Activated CD4-positive, alpha-beta T cell treated with anti-CD3 and anti-CD28 coated beads for 4 hours (primary cell): ENCODE results near the gene GPRIN3.
"Not testable (repeated sequence)": the region's sequence is repeated elsewhere in the genome, so short reads cannot be mapped to it uniquely, and the experiment has no call there.

Experiments used
- DNase-seq, 2 donors: peaks; one replicate each; pipeline ENCODE4 v3.0.0-alpha.2; 2020

The GPRIN3 gene

GRCh38 chr4:89311433-89311832, 3.8 kb upstream of the GPRIN3 start:
- DNase-seq = no peak

DNA sequence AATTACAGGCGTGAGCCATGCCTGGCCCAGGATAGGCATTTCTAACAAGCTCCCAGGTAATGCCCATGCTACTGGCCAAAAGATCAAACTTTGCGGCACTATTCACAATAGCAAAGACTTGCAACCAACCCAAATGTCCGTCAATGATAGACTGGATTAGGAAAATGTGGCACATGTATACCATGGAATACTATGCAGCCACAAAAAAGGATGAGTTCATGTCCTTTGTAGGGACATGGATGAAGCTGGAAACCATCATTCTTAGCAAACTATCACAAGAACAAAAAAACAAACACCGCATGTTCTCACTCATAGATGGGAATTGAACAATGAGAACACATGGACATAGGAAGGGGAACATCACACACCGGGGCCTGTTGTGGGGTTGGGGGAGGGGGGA, 1.6 kb upstream of the GPRIN3 start:
- not testable (repeated sequence) for DNase-seq

DNA sequence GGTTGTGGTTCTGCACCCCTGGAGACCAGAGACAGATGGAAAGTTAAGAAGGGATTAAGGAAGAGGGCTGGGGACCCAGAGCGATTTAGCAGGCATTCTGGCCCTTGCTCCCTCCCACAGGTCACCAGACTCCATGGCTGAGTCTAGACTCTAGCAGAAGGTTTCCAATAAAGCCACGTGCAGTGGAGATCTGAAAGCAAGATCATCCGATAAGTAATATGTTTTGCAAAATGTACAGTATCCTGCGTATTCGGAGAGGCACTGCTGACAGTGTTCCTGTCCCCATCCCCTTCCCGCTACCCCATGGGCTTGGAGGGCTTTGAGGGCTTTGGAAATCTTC, 531 bp upstream of the GPRIN3 start:
- no peak for DNase-seq

DNA sequence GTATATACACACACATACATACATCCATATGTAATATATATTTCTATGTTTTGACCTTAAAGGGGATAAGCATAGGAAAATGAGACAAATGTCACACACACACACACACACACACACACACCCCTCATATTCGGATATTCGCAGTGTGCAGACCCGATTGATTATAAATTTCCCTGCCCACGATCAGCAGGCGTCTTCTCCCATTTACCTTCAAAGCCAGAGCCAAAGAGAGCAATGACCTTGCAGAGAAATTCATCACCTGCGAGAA, 488 bp downstream of the GPRIN3 start:
- no peak for DNase-seq

- DNase-seq = no peak
Observed at GRCh38 chr4:89306486-89307177, 968 bp downstream of the GPRIN3 start.

DNA sequence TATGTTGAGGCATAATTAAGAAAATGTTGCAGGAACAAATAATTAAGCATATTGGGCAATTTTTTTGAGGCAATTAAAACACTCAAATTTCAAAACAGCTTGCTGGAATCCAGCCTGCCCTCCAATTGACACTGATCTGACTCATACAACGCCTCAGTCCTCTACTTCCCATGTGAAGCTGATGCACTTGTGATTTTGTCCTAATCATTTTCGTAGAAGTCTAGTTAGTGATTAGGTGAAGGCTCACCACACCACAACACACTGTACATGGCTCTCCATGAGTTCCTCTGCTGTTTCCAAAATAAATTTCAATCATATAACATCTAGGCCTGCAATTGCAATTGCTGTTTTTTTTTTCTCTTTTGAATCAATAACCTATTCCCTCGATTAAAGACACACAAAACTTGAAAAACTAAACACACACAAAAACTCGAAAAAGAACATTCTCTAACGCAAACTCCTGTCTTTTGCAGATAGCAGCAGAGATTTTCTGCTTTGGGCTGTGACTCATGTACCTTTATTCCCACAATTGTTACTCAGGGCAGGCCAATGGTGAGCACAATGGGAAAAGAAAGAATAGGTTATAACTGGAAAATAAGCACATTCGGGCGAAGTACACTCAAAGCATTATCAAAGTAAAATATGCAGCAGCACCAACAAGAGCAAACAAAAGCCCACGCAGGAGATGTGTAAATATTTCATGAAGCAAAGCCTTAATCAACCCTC, 1.7 kb downstream of the GPRIN3 start:
- peak in 1 of 2 donors; percentile 41 for DNase-seq

DNA sequence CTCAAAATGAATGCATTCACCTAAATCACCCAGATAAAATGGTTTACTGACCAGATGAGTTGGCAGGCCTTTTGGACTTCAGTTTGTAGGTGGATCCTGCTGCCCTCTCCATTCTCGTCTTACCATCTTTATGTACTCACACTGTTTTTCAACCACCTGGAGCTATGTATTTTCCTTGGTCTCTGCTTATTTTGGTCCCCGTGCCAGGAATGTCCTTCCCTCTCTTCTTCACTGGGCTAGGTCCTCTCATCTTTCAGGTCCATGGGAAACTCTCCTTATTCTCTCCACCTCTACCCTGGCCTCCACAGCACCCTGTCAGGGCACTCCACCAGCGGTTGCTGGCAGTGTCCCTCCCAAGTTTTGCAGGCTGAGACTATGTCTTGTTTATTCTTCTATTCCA, 2.6 kb downstream of the GPRIN3 start:
- DNase-seq = no peak

- no peak for DNase-seq
Observed at GRCh38 chr4:89303814-89304388, 3.7 kb downstream of the GPRIN3 start.

DNA sequence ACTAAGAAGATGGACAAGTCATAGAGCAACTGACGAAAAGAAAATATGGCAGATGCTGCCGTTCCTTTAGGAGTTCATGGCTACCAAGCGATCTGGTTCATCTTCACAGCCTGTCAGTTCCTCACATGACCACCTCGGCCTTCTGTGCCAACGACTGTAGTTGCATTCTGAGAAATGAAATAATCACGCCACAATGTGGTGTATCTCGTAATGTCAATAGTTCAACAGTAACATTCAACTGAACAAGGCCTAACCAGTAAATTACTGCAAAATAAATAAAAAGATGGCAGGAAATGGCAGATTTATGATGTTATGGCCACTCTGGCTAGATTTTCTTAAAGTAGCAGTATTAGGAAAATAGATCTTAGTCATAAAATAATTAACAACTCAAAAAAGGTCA, 4.4 kb downstream of the GPRIN3 start:
- DNase-seq = peak; percentile 47 to 54

DNA sequence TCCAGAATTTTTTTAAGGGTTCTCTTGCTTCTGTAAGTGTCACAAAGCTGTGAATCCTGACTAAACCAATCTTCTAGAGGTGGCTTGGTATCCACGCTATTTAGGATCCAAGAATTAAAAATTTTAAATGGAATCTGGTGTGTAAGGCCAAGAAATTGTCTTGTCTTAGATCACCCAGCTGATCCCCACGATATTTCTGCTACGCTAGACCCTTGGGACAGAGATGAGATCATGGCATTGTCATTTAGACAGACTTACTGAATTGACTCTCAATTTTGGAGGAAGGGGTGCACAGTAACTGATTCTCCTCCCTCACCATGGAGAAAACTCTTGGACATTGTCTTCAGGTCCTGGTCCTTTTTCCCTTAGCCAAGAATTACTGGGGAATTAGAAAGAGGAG, 5.7 kb downstream of the GPRIN3 start:
- no peak for DNase-seq

DNA sequence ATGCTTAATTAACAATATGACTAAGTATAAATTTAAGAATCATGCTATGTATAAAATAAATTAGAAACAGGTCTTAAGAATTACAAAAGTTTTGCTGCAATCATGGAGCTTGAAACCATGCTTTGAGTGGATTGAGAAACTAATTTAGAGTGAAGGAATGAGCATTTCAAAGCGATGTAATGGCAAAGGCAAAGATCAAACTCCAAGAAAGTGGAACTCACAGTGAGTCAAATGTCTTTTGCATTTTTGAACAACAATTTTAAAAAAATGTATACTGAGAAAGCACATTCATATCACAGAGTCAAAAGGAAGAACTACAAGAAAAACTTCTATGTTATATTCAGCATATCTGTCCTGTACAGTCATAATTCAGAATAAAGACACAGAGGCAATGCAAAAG, 6.6 kb downstream of the GPRIN3 start:
- DNase-seq = no peak

DNA sequence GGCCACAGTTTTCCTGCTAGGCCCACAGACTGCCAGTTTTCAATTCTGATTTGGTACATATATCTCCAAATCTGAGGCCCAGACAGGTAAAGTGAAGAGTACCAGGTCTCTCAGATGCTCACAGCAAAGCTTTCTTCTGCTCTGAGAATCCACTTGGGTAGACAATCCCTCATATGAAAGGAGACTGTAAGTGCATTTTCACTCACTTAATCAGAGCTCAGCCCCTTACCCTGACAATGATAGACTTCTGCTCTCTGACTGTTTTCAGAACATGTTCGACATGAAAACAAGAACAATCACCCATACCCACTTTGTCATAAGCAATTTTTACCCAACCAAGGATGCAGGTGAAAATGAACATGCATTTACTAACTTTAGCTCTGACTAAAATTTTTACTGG, 7.1 kb downstream of the GPRIN3 start:
- no peak for DNase-seq

- no peak for DNase-seq
Observed at GRCh38 chr4:89300060-89300459, 7.5 kb downstream of the GPRIN3 start.

DNA sequence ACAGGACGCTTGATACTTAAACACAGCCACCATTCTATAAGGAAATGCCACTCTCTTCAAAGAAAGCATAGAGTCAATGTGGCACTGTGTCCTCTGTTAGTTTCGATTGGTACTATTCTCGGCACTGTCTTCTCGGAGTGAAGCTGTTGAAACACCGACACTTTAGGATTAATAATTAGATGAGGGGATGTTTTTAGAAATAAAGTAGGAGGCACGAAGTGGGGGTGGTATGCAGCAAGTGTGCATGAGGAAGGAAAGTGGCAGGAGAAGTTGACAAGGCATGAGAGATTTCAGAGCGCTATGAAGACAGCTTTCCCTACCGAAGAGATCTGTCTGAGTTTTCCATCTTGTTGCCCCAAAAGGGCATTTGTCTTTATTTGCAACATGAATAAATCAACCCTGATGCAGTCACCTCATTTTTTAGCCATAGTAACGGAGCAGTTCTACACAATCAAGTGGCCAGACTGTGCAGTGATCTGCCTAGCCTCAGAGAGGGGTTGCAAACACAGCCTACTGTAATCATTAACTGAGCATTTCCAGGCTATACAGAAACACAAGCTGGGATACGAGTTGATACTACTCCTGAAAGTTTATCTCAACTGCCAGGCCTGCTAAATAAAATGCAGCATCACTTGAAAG, 8.3 kb downstream of the GPRIN3 start:
- DNase-seq = no peak

DNA sequence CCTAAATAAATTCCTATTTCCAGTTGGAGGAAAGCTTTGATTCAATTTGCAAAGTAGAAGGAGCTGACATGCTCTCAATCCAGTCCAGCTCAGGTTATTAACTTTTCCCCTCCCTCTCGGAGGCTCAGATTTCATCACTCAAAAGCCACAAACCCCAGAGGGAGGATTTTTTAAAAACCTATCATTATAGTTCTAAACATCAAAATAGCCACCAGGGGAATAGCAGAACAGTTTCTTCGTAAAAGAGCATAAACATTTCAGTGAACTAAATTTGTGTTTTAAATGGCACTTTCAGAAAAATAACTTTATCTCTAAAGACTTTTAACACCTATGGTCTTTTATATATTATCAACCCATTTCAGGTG, 8.8 kb downstream of the GPRIN3 start:
- no peak for DNase-seq

- DNase-seq = peak; percentile 39 to 44
Observed at GRCh38 chr4:89298155-89298554, 9.4 kb downstream of the GPRIN3 start.

DNA sequence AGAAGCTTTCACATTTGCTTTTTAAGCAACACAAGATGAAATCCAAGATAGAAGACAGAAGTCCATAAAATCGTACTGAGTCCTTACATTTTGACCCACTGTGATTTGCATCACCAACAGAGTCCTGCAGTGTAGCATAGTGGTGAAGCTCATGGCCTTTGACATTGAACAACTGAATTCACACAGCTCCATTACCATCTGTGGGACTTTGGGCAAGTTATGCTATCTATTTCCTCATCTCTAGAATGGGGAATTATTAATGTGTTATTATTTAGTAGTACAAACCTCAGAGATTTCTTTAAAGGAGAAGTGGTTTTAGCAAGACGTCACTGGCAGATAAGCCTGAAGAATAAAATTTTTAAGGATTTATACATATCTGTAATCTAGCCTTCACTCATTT, 10.7 kb downstream of the GPRIN3 start:
- no peak for DNase-seq

DNA sequence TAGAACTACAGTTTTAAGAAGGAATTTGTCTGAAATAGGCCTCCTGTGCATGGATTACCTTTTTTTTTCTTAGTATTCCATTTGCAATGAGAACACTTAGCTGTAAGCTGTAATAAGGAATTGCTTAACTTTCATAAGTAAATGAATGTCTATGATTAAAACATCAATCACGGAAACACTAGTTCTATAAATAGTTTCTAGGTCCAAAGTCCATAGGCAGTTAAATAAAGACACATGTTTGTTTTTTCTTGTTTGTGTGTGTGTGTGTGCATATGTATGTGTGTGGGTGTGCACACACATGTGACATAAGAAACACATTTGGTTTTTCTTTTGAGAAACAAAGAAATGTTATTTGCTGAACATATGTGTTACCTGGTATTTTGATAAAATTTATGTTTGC, 11.2 kb downstream of the GPRIN3 start:
- DNase-seq = no peak

- no peak for DNase-seq
Observed at GRCh38 chr4:89295415-89295927, 12.1 kb downstream of the GPRIN3 start.

DNA sequence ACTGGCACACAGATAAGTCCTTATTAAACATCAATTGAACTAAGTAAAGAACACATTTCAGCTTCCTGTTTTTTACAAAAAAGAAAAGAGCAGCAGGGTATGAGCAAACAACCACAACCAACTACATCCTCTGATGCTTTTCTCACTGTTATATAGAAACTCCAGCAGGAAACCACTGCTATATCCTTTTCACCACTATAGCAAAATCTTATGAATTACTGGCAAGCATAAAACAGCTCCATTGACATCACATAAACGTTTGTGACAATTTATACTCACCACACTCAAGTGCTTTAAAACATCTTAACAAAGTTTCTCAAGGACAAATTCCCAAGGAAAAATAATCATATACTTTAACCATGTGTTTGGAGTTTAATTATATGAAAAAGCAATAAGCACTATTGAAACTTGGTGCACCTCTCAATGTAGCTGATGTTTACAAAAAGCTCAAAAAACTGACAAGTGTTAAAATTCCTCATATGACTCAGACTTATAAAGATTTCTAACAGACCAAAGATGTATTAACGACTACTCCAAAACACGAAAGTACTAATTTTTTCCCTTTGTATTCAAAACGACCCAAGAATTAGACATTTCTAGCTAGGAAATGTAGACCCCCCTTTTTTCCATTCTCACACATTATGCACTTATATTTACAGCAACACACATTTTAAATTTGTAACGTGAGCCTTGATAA, 12.9 kb downstream of the GPRIN3 start:
- no peak for DNase-seq

DNA sequence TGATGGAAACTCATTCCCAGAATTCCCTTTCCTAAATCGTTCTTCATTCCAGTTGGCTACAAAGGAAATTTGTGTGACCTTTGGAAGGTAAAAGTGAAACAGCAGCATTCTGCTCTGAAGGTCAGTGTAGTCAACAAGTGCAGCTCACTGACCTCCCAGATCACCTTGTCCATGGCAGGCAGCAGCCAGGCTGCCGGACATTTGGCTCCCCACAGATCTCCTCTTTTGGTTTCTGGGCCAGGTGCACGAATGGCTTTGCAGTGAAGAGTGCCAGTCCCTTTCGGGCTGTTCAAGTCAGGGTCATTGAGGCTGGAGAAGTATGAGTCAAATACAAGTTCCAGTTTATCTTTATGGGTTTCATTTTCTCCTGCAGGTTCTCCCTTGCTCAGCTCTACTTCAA, 14.3 kb downstream of the GPRIN3 start:
- no peak for DNase-seq

GRCh38 chr4:89290727-89291516, 16.7 kb downstream of the GPRIN3 start:
- no peak for DNase-seq

- no peak for DNase-seq
Observed at GRCh38 chr4:89289312-89289711, 18.3 kb downstream of the GPRIN3 start.
